GM13977 (cell line): ENCODE data around the gene IRF2.

Experiments used
- DNase-seq: peaks from one replicate; pipeline ENCODE4 v3.0.0; 2012; ENCODE audit warnings: low spot score
- CTCF ChIP-seq: IDR thresholded peaks from 2 replicates; pipeline ENCODE4 v1.5.1; 2012; ENCODE audit warnings: mild to moderate bottlenecking, control low read depth; ENCODE audit not compliant: insufficient read depth; ENCODE audit errors: extremely low read depth, missing control alignments
- in situ Hi-C: fragments of 300-500 bp; cut with MboI; formaldehyde crosslinking; loops from one replicate; pipeline ENCODE4 v1.12.0; 2022; ENCODE audit warnings: low sequenced_read_pairs, low pct_unique_long_range_greater_than_20kb, mixed read lengths, inconsistent platforms; ENCODE audit not compliant: unreplicated experiment

IRF2 gene

GRCh38 chr4:184466634-184467033 is 7.7 kb downstream of the IRF2 start:
- no peak for TF ChIP-seq CTCF
- in situ Hi-C loops: no loop called here

GRCh38 chr4:184464759-184465454 is 9.4 kb downstream of the IRF2 start:
- no peak for DNase-seq
- TF ChIP-seq CTCF: no peak
- in situ Hi-C loops: no loop called here

More at GRCh38 chr4:184466634-184467033, 7.7 kb downstream of the IRF2 start:
- DNase-seq: no peak

- in situ Hi-C loops: no loop called here
- no peak for TF ChIP-seq CTCF
- no peak for DNase-seq
Measured at GRCh38 chr4:184463856-184464255, 10.5 kb downstream of the IRF2 start.

GRCh38 chr4:184463158-184463557 is 11.2 kb downstream of the IRF2 start:
- in situ Hi-C loops: no loop called here
- TF ChIP-seq CTCF: no peak
- no peak for DNase-seq

- in situ Hi-C loops: no loop called here
- no peak for DNase-seq
- TF ChIP-seq CTCF: no peak
Measured at GRCh38 chr4:184462724-184463123, 11.6 kb downstream of the IRF2 start.

- TF ChIP-seq CTCF: no peak
- in situ Hi-C loops: no loop called here
- no peak for DNase-seq
Measured at GRCh38 chr4:184461711-184462441, 12.5 kb downstream of the IRF2 start.
